Activated CD4-positive, alpha-beta T cell treated with anti-CD3 and anti-CD28 coated beads, Interleukin-2, amount 50 U/mL, for 4 hours (primary cell): ENCODE results near the gene C2orf76.

Experiments
- DNase-seq, 2 experiments: peaks; one replicate each; pipeline ENCODE4 v3.0.0-alpha.2; 2020

C2orf76 gene

DNA sequence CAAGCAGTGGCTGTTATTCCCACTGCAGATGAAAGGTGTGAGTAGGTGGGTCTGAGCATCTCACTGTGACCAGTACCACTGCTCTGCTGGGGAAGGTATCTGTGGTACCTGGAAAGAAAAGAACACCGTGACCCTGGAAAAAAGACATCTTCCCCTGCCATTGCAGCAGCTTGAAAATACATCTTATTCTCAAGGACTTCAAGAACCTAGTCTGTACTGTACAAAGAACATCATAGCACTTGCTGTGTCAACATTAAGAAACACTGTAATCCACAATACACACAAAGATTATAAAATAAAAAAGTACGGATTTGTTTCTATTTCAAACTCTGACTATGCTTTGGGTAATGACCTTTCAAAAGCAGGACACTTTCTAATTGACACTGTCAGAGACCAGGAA, 28.9 kb downstream of the C2orf76 start:
- no peak for DNase-seq

DNA sequence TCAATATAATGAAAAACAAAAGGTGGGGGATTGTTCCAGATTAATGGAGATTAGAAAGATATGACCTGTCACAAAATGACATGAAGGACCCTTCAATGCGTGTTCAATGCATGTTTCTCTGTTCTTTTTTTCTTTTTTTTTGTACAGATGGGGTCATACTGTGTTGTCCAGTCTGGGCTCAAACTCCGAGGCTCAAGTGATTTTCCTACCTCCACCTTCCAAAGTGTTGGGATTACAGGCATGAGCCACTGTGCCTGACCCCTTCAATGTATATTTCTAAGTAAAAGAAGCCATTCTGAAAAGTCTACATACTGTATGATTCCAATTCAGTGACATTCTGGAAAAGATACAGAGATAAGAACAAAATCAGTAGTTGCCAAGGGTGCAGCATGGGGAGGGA, 32.8 kb downstream of the C2orf76 start:
- DNase-seq = no peak

DNA sequence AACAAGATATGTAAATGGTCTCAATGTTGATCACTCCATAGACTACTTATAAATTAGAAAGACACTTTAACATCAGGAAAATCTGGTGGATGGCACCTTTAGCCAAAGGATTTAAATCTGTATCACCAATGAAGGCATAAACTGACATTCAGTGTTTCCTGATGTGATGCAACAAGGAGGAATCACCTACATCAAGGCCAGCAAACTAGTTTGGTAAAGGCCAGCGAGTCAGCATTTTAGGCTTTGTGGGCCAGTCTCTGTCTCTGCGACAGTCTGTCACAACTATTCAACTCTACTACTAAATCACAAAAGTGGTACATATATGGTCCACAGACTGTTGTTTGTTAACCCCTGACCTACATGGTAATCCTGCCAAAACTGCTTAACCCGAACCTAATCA, 33.3 kb downstream of the C2orf76 start:
- DNase-seq = no peak

- DNase-seq = no peak
These were observed 33.7 kb downstream of the C2orf76 start for GRCh38 chr2:119332953-119333352.

- DNase-seq = no peak
These were observed 39.2 kb downstream of the C2orf76 start for GRCh38 chr2:119327431-119327830.

GRCh38 chr2:119326938-119327337, 39.7 kb downstream of the C2orf76 start:
- no peak for DNase-seq

DNA sequence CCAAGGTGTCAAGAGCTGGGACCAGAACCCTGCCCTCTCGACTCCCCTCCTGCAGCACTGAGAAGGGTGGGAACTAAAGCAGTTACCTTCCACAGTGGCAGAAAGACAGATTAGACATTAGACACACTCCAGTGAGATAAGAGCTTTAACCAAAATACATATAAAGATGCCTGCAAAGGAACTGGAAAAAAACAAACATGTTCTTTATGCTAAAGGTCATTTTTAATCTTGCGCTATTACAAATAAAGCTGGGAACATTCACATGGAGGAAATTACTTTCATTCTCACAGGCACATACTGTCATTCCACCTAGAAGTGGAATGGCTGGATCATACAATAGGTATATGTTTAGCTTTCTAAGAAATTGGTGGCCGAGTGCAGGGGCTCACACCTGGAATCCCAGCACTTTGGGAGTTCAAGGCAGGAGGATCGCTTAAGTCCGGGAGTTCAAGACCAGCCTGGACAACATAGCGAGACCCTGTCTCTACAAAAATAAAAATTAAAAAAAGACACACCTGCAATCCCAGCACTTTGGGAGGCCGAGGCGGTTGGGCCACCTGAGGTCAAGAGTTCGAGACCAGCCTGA, 41.9 kb downstream of the C2orf76 start:
- DNase-seq = no peak

- DNase-seq = no peak
These were observed 43.2 kb downstream of the C2orf76 start for GRCh38 chr2:119323459-119323858.

GRCh38 chr2:119319593-119319992, 47.0 kb downstream of the C2orf76 start:
- no peak for DNase-seq

GRCh38 chr2:119317554-119317953, 49.1 kb downstream of the C2orf76 start:
- no peak for DNase-seq

GRCh38 chr2:119316066-119316465, 50.6 kb downstream of the C2orf76 start:
- DNase-seq = no peak

- no peak for DNase-seq
These were observed 51.3 kb downstream of the C2orf76 start for GRCh38 chr2:119315241-119315925.

DNA sequence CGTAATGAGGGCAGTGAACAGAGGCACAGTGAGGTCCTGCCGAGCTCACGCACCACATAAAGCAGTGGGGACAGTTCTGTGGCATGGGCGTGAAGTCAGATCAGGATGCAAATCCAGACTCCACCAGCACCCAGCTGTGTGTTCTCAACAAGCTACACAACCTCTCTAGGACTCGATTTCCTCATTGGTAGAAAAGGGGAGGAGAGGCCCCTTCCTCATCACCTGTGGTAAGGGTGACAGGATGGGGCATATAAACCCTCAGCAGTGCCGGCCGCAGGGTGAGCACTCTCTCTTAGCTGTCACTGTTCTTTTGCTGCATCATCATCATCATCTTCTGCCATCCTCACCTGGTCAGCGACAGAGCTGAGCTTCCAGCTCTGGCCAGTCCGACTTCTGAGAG, 54.8 kb downstream of the C2orf76 start:
- no peak for DNase-seq

DNA sequence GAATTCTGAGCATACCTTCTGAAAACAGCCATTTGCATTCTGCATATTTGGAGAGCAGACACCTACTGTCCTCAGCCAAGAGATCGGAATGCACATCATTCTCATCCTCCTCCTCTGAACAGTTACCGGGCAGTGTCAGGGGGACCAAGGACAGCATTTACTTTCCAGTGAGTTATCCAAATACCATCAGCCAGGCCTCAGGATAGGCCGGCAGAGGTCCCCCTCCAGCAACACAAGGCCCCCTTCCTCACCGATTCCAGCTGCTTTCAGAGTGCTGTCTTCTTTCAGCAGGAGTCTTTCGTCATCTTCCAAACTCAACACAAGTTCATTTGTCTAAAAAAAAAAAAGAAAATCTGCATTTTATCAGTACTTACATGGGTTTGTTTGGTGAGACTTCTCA, 55.3 kb downstream of the C2orf76 start:
- DNase-seq = no peak

DNA sequence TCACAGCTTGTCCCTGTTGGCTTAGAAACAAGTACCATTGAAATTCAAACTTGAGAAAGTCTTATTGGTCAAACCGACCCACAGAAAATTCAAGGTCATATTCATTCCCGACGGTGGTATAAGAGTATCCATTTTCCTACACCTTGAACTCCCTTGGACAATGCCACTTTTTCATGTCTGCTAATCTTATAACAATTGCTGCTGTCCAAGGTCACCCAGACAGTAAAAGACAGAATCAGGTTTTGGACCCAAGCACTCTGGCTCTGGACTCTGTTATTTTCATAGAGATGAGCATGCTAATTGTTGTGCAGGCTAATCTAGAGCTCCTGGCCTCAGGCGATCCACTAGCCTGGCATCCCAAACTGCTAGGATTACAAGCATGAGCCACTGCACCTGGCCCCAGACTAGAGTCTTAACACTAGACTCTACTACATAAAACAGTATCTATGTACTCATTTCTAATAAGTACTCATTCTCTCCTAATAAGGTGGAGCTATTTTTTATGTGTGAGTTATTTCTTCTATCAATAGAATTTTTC, 57.8 kb downstream of the C2orf76 start:
- DNase-seq = no peak

DNA sequence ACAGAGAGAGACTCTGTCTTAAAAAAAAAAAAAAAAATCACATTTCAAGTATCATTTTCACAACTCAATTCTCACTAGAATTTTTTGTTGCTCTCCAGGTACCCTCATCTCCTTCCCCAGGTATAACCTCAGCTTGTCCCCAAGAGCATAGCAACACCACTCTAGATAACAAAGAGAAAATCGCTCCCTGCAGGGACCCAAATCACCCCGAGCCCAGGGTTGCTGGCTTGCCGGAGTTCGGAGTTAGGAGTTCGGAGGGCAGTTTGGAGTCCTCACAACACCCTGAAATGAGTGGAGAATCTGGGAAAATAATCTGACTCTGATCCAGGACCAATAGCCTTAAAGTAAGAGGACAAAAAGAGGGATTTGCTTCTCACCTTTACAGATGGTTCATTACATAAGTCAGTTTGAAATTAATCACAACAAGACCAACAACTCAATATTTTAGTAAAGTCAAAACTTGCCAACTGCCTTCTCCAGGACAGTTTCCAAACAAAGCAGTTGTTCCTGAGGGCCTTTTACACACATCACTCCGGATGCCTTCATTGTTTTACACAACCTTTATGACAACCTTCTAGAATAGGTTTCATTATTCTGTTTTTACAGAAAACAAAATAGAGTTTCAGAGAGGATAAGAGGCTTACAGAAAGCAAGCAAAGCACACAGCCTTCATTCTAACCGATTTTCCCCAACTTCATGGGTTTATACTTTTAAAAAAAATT, 59.1 kb downstream of the C2orf76 start:
- DNase-seq = no peak

DNA sequence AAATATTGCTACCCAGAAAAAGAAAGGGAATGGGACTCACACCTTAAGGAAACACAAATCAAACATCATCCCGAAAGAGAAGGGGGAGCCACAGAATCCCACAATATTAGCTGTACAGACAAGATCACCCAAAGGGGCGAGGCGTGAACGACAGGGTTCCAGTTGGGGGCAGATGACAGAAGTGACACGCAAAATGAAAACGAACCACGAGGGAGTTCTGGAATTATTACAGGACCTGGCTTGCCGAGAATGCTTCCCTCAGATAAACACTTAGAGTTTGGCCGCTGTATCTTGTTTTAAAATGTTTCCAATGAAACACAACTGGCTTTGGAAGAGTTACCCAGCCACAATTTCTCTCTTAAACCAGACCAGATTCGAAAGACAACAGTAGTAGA, 60.4 kb downstream of the C2orf76 start:
- no peak for DNase-seq

GRCh38 chr2:119305497-119306195, 61.0 kb downstream of the C2orf76 start:
- no peak for DNase-seq

GRCh38 chr2:119304847-119305246, 61.8 kb downstream of the C2orf76 start:
- DNase-seq = no peak

GRCh38 chr2:119301413-119301812, 65.2 kb downstream of the C2orf76 start:
- no peak for DNase-seq

DNA sequence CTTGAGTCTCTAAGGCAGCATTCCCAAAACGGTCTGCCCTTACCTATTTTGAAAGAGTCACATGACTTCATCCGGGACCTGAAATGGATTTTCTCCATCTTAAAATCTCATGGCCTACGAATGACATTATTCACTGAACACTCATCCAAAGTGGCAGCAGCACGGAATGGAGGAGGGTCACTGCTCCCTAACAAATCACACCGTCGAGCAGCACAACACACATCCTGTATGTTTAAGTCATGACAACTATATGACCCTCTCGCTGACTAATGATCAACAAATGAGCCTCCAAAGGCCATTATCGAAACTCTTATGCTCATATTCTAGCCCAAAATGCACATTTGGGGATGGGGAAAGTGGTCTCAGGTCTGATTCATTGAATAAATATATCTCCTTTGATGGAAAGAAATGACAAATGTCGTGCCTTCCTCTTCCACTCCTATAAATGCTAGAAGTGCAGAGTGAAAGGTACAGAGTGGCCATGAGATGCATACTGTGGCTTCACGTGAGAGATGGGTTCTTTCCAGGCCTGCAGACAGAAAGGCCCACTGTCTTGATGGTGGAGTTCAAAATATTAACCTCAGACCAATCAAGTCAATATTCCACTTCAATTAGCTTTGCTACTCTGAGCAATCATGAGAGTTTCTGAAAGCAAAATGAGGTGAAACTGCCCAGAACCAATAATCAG, 70.8 kb downstream of the C2orf76 start:
- no peak for DNase-seq

DNA sequence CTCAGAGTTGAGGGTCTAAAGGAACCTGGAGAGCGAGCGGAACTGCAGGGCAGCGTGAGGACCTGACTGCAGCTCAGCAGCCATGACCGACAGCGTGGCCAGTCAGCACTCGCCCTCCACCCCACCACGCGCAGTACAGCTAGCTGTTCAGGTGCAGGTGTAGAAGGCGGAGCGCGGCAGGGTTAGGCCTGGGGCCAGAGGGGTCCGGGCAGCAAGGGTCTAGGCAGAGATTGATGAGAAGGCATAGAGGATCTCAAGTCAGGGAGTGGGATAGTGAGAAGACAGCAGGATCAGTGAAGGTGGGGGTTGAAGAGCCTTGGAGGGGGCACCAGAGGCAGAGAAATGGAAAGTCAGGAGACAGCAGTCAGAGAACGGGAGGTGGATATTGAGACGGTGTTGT, 72.0 kb downstream of the C2orf76 start:
- no peak for DNase-seq

- no peak for DNase-seq
These were observed 72.7 kb downstream of the C2orf76 start for GRCh38 chr2:119293900-119294299.
